Stimulated activated CD4-positive, alpha-beta T cell treated with anti-CD3 and anti-CD28 coated beads, Interleukin-4, amount 100 ng/mL, for 48 hours (primary cell): ENCODE data around the gene OLFM3.

Source experiments
- DNase-seq, 2 donors: peaks; one replicate each; pipeline ENCODE4 v3.0.0-alpha.2; 2020; ENCODE audit warnings: low read depth in 2 of 2

The OLFM3 gene

DNA sequence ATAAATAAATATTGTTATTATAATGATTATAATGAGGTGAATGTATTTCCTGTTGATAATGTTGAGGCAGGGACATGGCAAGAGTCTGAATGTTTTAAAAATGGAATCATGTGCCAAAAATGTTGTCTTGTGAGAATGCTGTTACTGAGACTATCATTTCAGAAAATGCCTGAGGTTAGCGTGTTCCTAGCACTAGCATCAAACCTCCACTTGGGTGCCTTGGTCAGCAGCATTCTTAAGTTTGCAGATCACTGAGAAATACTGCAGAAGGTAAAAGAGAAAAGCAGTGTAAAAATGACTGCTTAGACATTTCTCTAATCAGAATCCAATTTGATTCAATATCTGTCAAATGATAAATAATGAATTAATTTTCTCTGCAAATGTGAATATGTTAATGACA, 50.8 kb downstream of the OLFM3 start:
- DNase-seq: no peak

DNA sequence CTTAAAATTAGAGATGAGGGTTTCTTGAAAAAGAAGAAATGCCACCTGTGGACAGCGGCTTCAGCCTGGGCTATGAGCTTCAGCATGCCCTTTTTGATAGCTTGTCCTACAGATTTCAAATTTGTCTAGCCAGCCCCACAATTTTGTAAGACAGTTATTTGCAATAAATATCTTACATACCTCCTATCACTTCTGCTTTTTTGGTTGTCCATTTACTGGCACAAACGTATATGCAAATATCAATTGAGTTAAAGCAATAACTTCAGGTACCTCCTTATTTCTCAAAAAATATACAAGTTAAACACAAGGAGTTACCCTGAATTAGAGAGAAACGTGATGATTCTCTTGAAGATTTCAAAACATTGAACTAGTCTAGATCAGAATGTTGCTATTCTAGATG, 53.5 kb downstream of the OLFM3 start:
- DNase-seq: no peak

DNA sequence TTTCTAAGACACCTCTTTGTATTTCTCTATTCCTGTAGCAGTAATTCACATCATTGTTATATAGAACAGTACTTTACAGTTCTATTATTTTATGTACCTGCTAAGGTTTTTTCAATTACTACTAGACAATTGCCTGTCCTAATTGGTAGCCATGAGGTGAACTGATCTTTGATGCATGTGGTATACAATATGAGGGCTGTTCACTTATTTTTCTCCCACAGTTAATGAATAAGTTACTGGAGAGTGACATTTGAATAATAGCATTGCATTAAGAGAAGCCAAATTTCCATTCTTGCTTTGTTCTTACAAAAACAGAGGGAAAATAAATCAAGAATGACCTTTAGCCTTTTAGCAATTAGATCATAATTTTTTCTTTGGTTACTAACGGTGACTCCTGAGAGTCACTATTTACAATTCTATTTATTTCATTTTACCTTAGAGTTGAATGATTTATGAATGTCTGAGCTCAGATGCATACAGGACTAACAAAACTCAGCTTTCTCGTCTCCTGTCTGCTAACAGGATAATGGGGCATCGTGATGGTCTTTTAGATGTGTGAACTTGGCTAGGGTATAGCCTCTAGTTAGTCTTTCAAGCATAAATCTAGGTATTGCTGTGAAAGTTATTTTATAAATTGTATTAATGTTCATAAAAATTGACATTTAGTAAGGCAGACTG, 54.1 kb downstream of the OLFM3 start:
- DNase-seq: no peak

DNA sequence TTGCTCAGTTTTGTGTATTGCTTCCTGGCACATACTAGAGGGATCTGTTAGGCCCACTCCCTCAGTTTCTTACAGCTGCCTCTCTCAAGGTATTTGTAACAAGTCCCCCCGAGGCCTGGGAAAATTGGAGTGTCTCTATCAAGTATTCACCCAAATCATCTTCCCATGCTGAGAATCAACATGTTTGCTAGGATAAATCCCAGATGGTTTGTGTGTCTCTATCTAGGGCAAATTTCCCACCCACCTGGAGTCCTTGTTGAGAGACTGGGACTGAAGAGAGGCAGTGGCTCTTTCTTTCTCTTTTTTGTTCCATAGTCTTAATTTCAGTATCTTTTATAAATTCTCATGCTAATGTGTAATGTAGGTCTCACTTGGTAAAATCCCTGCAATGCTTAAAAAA, 58.0 kb downstream of the OLFM3 start:
- DNase-seq: no peak

DNA sequence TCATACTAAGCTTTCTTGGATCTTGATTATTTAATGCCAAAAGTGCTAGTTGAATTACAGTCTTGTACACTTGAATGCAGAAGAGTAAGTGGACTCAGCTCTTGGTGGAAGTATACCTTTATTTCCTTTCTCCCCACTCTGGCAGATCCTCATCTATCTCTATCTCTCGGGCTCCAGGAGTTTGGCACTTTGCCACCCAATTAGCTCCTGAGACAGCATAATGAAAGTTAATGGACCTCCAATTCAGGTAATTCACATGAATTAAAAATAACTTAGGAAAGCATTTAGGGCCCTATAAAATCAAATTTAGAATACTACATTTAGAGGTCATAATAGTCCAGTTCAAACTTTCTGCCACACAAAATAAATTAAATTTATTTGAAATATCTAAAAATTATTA, 67.4 kb downstream of the OLFM3 start:
- DNase-seq: no peak

DNA sequence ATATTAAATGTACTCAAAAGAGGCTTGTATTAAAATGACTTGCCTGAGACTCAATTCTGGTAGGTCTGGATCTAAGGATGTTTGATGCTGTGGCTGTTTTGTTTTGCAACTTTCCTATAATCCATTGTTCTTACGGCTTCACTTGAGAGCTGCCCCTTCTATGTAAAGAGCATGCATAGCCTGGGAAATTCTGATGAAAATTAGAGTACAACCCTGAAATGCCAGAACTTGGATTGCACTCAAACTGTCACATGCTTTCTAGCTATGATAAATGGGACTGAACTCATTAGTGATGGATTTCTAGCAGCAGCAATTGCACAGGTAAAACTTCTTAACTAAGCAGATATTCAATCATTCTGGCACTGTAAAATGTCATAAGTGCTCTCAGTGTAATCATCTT, 67.9 kb downstream of the OLFM3 start:
- no peak for DNase-seq

DNA sequence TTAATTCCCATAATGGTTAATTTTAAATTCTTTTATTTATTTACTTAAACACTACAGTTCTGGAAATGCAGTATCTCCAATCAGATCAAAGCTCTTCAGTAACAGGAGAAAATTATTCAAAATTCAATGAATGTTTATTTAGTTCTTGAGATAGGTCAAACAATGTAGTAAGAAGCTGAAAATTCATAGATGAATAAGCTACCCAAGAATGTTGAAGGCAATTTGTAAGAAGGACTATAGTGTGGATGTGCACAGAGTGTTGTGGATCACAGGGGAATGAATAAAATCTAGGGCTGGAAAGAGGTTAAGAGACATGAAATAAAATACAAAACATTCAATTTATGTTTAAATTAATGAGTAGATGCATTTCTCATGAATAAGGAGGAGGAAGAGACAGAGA, 72.0 kb downstream of the OLFM3 start:
- no peak for DNase-seq

DNA sequence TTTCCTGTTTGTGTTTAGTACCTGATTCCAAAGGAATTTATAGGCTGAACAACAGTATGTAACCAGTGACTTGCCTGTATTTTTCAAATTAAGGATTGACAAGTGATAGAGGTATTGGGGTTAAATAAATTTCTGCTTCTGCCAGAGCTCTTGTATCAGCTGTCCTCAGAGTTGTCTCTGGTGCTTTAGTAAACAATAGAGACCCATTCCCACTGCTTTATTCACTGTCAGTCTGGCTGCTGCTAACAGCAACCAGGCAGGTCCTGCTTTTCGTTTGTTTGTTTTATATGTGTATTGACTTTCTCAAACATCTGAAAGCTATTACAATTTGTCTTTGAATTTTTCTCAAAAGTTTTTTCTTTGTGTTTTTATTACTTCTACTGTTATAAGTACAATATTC, 76.1 kb downstream of the OLFM3 start:
- no peak for DNase-seq

DNA sequence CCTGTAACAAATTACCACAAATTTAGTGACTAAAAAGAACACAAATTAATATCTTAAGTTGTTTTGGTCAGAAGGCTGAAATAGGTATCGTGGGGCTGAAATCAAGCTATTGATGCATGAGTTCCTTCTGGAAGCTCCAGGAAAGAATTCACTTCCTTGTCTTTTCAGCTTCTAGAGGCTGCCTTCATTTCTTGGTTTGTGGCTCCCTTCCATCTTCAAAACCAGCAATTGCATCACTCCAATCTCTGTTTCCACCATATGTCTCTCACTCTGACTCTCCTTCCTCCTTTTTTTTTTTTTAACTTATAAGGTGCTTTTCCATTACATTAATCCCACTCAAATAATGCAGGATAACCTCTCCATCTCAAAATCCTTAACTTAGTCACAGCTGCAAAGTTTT, 78.4 kb downstream of the OLFM3 start:
- no peak for DNase-seq

DNA sequence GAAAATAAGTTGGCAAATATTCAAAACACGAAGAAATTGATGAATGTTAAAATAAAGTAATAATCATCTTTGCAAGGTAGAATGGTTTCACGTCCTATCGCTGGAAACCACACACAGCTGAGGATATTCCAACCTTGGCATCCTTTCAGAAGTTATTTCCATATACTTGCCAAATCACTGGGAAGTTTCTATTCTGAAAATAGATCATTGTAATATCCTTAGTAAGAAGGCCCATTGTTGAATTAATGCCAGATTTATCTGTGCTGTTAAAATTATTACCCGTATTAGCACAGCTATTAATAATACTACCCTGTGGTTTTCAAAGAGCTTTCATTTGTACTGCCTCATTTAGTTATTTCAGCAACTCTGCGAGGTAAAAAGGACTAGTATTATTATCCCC, 81.1 kb downstream of the OLFM3 start:
- DNase-seq: no peak

DNA sequence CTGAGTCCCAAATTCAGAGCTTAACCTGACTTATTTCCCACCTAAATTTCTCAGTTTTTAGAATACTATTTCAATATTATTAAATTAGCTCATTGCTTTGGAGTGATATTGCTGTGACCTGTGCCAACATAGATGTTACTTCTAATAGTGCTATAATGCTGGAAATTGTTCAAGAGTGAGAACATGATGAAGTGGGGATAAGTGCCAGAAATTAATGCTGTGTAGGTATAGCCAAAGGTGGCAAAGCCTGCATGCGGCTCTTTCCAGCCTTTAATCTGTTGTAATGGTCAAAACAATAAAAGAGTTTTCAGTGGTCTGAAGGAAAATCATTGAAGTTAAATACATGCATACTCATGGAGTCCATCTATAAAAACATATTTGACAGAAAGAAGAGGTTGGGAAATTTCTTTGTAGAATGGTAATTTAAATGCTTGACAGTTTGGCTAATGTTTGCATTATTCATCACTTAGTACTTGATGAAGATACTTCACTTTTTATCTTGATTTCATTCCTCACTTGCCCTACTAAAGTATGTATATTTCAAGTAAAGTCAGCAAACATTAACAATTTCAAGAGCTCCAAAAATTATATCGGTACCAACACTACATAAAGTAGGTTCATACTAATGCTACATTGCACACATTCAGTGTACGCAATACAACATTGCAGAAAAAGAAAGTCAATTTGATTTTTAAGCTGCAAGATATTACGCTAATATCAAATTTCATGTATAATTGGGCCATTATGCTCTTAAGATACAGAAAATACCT, 82.1 kb downstream of the OLFM3 start:
- no peak for DNase-seq

DNA sequence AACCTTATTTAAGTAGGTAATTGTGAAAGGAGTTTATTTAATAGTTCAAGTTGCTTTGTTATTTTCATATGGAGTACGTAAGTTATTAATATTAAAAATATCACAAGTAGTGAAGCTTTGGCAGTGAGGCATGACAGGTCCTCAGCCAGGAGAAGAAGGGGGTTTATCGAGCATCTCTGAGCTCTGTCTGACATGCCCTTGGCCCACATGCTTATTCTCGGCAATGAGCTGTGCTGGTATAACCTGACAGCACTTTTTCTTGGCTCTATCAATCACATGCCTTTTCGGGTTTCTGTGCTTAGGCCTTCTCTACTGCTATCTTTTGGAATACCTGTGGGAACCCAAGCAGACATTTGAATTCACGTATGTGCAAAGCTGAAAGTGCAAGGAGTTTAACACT, 84.8 kb downstream of the OLFM3 start:
- no peak for DNase-seq

DNA sequence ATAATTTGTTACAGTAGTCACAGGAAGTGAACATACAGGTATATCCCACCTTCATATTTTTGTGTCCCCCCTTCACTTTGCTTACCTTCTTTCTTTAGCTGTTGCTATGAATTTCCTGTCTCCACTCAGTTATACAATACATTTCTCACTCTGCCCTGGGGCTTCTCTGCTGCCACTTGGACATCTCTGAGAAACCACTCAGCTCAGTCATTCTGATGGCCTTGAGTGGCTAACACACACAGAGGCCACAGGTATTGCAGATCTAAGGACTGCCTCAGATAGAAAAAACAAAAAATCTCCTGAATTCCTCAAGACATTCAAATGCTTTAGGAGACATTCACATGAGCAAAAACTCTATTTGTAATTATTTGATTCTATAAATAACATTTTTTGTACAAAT, 87.7 kb downstream of the OLFM3 start:
- no peak for DNase-seq

DNA sequence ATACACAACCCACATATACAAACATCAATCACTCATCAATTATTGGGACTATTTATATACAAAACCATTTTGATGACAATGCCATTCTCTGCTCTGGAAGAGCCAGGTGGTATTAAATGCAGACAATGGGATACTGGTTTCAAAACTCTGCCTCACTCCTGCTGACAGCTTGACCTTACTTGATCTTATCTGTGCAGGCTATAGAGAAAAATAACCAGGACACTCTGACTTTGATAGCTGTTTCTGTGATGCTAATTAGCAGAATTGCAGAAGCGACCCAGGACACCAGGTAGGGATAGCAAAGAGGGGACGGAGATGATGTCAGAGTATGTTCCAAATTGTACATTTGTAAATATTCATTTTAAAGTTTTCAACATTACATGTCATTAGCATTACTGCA, 89.5 kb downstream of the OLFM3 start:
- no peak for DNase-seq

DNA sequence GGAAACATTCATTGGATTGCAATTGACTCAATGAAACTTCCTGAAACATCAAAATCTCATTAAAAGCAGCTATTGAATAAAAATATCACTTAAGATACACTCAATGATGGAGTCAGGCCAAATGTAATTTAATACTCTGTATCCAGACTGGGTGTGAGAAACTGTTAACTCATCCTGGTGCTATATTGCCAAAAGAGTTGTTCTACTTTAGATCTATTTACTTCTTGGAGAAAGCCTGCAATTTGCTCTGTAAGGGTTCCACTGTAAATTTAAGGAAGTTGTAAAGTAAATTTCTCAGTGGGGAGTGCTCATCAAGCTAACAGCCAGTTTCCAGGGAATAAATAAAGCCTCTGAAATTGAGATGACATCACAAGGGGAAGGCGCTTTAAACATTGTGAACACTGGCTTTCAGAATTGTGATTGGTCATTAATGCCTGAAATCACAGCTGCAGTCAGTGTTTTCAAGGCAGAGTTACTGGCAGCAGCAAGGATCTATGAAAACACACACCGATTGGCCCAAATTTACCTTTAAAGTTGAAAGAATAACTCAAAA, 91.4 kb downstream of the OLFM3 start:
- DNase-seq: no peak

DNA sequence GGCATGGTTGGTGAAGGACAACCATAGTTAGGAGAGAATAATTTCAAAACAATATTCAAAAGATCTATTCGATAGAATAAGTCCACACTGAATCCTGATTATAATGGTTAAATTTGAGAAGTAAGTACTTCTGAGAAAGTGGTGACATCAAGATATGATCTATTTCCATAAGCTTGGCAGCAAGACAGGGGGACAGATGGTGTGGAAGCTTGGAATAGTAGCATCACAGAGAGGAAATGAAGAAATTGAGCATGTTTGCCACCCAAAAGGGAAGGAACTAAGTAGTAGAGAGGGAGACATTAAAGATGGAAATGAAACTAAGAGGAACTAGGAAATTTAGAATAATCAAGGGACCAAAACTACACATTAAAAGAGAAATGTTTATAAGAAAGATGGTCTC, 94.5 kb downstream of the OLFM3 start:
- DNase-seq: no peak

DNA sequence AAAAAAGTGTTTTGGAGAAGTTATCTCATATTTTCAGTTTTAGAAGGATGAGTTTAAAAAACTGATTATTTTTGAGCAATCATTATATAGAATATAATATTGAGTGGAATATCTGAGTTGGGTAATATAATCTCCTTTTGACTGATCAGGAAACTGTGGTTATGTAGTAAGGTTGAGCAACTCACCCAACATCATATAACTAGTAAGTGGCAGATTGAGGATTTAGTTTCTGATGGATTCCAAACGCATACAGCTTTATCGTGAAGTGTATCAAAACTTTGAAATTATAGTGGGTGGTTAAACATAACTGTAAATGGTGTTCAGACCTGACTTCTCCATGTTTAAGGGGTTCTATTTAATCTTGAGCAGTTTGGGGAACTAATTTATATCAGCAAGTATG, 98.6 kb downstream of the OLFM3 start:
- no peak for DNase-seq

DNA sequence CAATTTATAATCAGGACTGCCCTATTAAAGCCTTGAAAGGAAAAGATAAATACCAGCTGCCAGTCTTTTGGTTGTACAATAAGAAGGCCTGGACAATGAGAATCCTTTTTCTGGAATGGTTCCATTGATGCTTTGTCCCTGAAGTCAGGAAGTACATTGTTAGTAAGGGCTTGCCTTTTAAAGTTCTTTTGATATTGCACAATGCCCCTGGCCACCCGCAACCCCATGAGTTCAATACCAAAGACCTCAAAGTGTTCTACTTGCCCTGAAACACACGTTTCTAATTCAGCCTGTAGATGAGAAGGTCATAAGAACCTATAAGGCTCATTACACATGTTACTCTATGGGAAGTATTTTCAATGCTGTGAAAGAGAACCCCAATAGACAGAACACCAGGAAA, 112.1 kb downstream of the OLFM3 start:
- no peak for DNase-seq

DNA sequence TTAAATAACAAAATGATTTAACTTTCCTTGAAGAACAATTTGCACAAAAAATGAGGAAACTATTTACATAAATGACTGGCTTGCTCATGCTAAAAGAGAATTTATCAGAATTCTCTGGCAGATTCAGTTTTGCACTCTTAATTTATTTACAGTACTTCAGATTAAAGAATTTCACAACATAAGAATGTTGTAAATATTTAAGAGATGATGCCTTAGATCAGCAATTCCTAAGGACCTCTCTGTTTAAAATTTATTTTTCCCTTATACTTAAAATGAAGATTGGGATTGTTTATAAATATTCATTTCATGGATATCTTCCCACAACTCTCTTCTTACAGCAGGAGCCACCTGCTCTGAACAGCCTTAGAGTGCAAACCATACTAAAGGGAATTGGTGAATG, 120.8 kb downstream of the OLFM3 start:
- no peak for DNase-seq

DNA sequence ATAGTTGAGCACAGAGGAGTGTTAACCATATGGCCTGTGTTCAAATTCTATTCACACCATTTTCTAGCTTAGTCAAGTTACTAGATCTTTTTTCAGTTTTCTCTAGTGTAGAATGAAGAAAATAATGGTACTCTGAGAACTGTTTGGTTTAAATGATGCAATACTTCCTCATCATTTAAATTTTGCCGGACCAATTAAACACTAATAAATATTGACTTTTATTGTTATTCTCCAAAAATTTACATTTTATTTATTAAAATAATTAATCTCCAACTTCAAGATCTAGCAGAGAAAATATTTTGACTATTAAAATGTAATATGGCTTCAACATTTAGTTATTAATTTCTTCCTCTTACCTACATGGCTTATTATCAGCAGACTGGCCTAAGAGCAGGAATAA, 123.1 kb downstream of the OLFM3 start:
- no peak for DNase-seq

DNA sequence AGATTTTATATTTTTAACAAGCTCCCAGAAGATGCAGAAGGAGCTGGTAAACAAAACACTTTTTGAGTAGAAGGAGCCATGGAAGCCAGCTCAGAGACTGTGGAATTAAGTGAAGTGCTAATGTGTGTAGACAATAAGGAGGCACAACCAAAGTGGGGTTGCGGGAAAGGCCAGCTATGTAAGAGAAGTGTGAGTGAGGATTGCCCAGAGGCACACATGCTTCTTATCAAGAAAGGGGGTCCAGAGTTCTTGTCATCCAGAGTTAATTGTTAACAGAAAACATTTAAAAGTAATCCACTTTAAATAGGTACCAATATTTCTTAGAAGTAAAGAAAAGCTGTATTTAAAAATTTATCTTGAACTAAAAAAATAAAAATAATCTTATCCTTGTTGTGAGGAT, 136.8 kb downstream of the OLFM3 start:
- no peak for DNase-seq

DNA sequence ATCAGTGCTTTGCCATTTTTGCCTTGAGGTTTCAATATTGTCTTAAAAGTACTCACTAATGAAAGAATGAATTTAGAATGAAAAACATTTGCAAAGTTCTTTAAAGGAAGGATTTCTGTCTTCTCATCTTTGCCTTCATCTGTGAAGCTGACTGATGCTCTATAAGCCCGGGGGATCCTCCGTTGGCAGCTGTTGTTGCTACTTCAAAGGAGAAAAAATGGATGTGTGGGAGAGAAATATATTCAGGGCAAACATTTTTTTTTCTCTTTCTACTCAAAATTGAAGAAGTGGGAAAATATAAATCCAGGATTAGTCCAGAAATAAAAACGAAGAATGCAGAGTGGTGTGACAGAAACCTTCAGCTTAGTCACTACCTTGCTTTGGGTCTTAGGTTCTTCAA, 142.5 kb downstream of the OLFM3 start:
- no peak for DNase-seq

DNA sequence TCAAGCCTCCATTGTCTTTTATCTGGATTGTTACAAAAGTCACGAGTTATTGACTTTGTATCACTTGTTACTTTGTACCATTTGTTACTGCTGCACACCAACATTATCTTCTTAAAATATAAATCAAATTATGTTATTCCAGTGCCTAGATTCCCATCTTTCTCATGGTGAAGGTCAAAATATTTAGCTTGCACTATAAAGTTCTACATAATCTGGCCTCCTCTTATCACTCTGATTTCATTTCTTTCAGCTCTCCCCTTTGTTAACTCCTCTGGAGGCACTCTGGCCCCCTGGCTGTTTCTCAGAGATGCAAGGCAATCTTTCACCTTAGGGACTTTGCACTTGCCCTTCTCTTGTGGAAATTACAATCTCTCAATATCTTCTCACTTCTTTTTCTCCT, 143.8 kb downstream of the OLFM3 start:
- no peak for DNase-seq

DNA sequence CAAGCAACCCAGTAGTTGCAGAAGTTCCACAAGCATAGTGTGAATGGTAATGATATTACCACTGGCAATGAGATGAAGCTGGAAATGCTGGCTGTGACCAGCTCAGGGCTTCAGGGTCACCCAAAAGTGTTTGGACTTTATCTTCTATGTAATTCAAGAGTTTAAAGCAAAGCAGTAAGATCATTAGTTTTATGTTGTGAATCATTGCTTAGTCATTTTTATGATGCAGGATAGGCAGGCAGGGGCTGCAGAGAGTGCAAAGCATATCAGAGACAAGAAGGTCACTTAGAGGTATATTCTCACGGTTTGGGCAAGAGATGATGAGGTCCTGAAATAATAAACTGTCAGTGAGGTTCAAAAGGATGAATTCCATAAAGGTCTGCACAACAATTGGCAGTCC, 147.4 kb downstream of the OLFM3 start:
- DNase-seq: no peak
